PC-9 (cell line): ENCODE measurements around the gene PHLDA3.

Experiments
- CTCF ChIP-seq: fragments of 200-600 bp; sonication (generic); conservative IDR thresholded peaks from 2 replicates; pipeline ENCODE4 v1.6.1; 2017; ENCODE audit warnings: mixed run types, antibody characterized with exemption, mild to moderate bottlenecking, moderate library complexity
- EZH2 ChIP-seq: fragments of 200-600 bp; sonication (generic); IDR thresholded peaks from 2 replicates; pipeline ENCODE4 v1.8.0; 2017; ENCODE audit warnings: antibody characterized with exemption, low read depth

- no peak for TF ChIP-seq CTCF
- no peak for TF ChIP-seq EZH2
These were observed 27.3 kb upstream of the PHLDA3 start for GRCh38 chr1:201496296-201496690.
